NCI-H748 (cell line): ENCODE results near the gene CA12.

Experiments used
- DNase-seq: peaks from one replicate; lab custom pipeline; 2025; ENCODE audit not compliant: unreplicated experiment; lab: John Stamatoyannopoulos, UW

The CA12 gene

GRCh38 chr15:63402498-63403253 lies 21.0 kb upstream of the CA12 start:
- peak; percentile 20 for DNase-seq

- no peak for DNase-seq
Observed at GRCh38 chr15:63401714-63402497, 20.3 kb upstream of the CA12 start.

- DNase-seq, result no peak
Observed at GRCh38 chr15:63401078-63401477, 19.4 kb upstream of the CA12 start.

- no peak for DNase-seq
Observed at GRCh38 chr15:63398456-63398855, 16.8 kb upstream of the CA12 start.

- DNase-seq, result no peak
Observed at GRCh38 chr15:63396152-63396928, 14.7 kb upstream of the CA12 start.

GRCh38 chr15:63395730-63396151 lies 14.1 kb upstream of the CA12 start:
- DNase-seq, result no peak

GRCh38 chr15:63392361-63393009 lies 10.8 kb upstream of the CA12 start:
- DNase-seq, result no peak

GRCh38 chr15:63391669-63392360 lies 10.2 kb upstream of the CA12 start:
- no peak for DNase-seq

DNA sequence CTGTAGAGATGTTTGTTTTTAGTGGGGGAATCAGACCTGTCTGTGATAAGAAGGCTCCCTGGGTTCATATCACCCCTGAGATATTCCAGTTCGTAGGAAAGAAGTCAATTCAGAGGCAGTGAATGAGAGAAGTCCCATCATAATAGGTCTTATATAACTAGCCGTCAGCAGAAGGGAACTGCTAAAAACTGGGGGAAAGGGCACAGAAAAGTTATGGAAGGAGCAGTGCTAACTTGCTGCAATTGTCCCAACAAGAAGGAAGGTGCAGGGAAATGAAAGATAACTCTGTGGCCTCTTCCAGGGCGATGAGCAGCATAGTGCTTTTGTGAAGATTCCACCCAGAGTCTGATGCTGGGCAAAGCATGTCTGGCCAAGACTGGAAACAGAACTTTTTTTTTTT lies 9.0 kb upstream of the CA12 start:
- no peak for DNase-seq

GRCh38 chr15:63389902-63390670 lies 8.4 kb upstream of the CA12 start:
- peak; percentile 97 for DNase-seq

- DNase-seq, result no peak
Observed at GRCh38 chr15:63388511-63388910, 6.9 kb upstream of the CA12 start.

DNA sequence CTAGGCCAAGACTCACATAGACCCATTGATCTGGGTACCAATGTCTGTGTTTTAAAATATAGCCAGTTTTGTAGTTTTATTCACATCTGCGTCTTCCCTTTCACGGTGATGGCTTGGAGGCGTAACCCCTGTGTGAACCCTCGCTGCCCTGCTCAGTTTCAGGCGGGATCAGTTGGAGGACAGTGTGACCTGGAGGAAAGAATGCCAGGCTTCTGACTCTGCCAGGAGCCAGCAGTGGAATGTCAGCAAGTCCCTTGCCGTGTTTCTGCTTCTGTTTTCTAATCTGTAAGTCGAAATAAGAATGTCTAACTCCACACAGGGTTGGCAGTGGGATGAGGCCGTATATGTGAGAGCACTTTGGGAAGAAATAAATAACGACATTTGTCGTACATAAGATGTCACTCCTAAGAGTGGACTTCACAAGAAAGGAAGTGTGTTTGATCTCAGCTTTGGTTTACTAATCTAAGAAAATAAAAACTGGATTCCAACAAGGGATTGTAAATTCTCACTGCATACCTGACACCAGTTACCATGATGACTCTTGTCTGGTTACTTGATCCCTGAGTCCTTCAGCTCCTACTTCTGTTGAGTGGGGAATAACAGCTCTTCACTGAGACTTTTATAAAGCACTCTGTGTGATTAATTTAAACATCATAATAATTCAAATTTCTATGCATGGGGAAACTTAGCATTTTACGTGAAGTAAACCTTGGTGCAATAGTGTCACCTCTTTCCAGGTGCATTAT lies 6.3 kb upstream of the CA12 start:
- DNase-seq, result no peak

- DNase-seq, result no peak
Observed at GRCh38 chr15:63385911-63386531, 4.4 kb upstream of the CA12 start.

- no peak for DNase-seq
Observed at GRCh38 chr15:63384906-63385305, 3.3 kb upstream of the CA12 start.

DNA sequence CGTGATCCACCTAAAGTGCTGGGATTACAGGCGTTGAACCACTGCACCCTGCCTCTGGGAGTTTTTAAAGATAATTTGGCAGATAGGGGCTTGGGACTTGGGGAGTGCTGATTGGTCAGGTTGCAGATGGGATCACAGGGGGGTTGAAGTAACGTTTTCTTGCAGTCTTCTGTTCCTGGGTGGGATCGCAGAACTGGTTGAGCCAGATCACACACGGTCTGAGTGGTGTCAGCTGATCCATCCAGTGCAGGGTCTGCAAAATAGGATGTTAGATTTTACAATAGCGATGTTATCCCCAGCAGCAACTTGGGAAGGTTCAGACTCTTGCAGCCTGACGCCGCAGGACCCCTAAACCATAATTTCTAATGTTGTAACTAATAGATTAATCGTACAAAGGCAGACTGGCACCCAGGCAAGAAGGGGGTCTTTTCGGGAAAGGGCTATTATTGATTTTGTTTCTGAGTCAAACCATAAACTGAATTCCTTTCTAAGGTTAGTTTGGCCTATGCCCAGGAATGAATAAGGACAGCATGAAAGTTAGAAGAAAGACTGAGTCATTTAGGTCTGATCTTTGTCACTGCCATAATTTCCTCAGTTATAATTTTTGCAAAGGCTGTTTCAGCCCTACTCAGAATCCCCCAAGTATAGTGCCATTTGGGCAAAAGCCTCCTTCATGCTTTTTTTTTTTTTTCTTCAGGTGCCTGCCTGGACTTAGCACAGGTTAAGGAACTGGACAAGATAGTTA lies 1.5 kb upstream of the CA12 start:
- no peak for DNase-seq

GRCh38 chr15:63380808-63381282 lies 801 bp downstream of the CA12 start:
- DNase-seq, result no peak

DNA sequence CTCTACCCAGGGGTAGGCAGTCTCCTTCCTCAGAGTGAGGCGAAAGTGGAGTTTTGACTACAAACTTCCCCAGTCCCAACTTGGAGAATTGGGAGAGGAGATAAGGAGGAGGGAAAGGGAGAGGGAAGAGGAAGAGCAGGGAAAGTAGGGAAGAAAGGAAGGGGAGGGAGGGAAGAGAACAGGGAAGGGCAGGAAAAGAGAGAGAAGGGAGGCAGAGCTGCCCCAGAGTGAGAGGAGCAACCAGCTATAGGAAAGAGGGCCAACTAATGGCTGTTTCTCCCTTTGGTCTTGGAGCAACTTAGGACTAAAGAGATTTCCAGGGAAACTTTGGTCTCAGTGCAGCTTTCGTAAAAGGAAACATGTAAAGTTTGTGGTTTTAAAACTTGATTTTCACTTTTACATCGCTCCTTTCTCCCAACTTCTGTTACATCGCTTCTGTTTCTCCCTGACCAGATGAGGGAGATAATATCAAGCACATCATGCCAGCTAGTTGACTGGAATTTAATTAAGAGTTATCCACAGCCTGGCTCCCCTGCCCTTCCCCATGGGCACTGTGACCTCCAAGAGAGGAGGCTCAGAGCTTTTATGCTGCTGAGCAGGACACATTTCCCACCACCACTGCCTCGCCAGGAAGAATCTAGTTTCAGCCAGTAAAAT lies 1.4 kb downstream of the CA12 start:
- DNase-seq, result no peak
